ENCODE results near the gene CD82.

CD82 gene

GRCh38 chr11:44561964-44562734 lies 3.3 kb upstream of the CD82 start:
- no peak for DNase-seq

DNA sequence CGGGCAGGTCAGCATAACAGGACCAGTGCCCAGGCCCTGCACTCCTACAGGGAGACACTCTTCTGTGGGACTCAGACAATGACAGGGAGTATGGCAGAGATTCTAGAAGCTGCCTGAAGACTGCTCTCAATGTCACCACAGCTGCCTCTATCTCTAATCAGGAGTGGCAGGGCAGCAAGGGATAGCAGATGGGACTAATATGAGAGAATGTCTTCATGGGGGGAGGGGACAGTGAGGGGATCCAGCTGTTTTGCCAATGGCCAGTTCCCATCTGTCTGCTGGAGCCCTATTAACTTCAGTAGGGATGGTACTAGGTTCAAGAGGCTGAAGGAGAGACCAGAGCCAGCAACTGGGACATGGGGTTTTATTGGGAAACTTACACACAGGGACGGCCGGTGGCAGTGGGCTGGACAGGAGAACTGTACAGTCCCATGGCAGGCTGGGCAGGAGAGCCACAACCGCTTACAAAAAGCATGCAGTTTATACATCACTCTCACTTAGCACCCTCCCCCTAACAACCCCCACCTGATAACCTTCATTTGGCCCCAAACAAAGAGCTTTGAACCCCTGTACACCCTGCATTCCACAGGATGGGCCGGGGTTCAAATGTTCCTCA lies 2.5 kb upstream of the CD82 start:
- DNase-seq: no peak

- DNase-seq: no peak
Measured at GRCh38 chr11:44563711-44564110, 1.8 kb upstream of the CD82 start.

DNA sequence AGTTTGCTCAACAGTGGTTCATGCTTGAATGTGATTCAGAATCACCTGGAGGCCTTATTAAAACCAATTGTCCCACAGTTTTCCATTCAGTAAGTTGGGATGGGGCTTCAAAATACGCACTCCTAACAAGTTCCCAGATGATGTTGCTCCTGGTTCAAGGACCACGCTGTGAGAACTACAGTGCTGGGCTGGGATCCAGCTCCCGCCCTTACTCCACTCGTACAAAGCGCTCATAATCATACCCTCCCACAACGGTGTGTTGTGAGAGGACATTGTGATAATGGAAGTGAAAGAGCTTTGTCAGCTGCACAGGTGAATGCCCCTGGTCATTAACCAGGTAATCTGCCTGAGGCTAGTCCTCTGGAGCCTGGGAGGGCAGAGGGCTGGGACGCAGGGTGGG lies 1.3 kb upstream of the CD82 start:
- DNase-seq: no peak

GRCh38 chr11:44564670-44565210 lies 723 bp upstream of the CD82 start:
- DNase-seq: no peak

- DNase-seq: no peak
Measured at GRCh38 chr11:44565953-44566949, 788 bp downstream of the CD82 start.

DNA sequence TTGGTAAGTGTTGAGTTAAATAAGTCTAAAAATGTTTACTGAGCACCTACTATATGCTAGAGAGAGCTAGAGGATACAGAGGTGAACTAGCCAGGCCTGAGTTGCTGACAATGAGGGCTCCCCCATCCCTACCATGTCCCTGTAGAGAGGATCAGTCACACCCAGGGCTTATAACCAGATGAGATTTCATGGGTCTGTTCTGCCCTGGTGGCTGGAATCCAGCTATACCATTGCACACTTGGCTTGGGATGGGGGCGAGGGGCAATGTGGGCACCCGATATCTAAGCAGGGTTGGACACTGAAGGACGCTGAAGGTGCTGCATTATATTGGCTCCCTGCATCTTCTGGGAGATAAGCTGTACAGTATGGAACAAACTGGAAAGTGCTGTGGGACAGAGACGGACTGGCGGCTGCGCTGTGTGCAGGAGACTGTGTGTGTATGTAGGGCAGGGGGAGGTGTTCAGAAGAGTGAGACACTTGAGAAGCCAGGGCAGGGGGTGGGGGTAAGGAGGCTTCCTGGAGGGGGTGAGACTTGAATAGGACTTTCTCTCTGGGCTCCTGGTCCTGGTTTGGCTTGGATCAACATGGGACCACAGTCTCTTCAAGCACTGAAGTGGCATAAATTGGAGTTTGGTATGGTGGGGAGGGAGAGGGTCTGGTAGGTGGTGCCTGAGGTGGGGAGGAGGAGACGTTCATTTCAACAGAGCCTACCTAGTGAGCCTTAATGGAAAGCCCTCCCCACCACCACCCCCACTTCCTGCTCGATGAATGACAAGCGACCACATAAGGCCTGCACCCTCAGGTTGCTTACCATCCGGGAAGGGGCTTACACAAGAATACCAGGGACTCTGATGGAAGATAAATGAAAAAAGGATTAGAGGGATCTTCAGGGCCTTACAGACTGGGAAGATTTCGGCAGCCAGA lies 1.8 kb downstream of the CD82 start:
- DNase-seq: no peak

GRCh38 chr11:44567876-44568256 lies 2.4 kb downstream of the CD82 start:
- DNase-seq: no peak

DNA sequence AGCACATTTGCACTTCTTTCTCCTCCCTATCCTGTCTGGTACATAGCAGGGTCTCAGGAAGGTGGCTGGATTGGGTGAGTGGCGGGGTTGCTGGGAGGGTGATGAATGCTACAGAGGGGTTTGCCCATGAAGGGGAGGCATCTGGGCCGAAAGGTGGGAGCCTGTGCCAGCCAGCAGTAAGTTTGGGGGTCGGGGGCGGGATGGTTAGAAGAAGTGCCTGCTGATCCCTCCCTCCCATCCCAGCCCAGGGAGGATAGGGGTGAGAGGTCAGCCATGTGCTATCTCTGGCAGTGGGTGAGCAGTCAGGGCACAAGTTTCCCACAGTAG lies 2.8 kb downstream of the CD82 start:
- no peak for DNase-seq

DNA sequence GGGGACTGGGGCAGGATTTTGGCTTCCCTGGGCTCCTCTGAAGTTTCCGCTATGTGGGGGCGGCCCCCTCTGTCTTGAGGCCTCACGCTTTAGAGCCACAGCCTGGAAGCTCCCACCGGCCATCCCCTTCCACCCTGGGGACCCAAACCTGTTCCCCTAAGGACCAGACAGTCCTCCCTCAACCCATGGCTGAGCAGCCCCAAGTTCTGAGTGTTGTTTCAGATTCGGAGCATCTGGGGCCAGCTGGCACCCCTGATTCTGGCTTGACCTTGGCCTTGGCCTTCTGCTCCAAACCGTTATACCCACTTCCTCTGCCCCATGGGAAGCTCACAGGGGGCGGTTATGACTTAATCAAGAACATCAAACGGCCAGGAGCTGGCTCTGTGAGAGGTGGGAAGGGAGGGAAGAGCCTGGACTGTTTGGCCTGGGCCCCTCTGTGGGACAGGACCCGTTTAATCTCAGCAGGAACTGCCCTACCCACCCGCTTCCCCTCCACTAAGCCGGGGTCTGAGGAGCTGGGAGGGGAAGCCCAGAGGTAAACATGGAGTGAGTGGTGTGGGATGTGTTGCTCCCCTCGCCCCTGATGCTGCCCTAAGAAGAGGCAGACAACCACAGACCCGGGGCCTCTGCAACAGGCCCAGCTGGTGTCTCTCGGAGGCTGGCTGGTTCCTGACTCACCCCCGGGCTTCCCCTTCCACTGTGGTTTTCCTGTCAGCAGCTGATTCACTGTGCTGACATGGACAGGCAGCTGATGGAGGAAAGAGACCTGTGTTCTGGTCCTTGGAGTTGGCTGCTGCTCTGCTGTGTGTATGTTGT lies 3.4 kb downstream of the CD82 start:
- peak; percentile 82 for DNase-seq

GRCh38 chr11:44570411-44571155 lies 5.1 kb downstream of the CD82 start:
- DNase-seq: no peak

GRCh38 chr11:44571871-44572270 lies 6.4 kb downstream of the CD82 start:
- no peak for DNase-seq

- DNase-seq: no peak
Measured at GRCh38 chr11:44572436-44572835, 7.0 kb downstream of the CD82 start.

DNA sequence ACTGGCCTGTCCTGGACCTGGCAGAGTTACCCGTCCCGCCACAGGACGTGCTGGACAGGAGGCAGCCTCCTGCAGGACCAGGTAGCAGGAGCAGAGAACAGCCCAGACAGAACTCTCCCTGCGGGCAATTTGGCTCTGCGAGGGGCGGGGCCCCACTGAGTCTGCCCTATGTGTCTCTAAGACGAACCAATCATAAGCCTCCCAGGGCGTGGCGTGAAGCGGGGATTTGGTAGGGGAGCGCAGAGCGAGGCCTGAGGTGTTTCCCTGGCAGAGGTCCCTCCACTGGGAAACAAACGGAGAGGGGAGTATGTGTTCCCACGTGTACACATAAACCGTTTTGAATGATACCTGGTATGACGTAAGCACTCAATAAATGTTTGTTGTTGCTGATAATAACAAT lies 7.4 kb downstream of the CD82 start:
- no peak for DNase-seq

- DNase-seq: no peak
Measured at GRCh38 chr11:44573333-44573732, 7.9 kb downstream of the CD82 start.

- DNase-seq: no peak
Measured at GRCh38 chr11:44574610-44575287, 9.3 kb downstream of the CD82 start.

- DNase-seq: no peak
Measured at GRCh38 chr11:44575288-44575672, 9.8 kb downstream of the CD82 start.

DNA sequence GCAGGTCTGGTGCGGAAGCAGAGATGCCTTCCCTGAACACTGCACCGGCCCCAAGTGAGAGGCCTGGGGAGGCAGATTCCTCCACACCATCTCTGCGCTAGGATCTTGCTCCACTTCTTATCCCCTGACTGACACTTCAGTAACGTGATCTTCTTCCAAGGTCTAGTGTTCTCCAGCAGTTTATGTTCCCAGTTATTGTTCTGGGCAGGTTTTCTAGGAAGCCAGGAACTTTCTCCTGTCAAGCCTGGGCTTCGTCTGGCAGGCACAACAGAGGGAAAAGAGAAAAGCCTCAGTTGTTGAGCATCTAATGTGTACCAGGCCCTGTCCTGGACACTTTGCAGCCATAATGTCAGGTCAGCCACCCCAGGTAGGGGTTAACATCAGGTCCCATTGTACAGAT lies 10.5 kb downstream of the CD82 start:
- no peak for DNase-seq

DNA sequence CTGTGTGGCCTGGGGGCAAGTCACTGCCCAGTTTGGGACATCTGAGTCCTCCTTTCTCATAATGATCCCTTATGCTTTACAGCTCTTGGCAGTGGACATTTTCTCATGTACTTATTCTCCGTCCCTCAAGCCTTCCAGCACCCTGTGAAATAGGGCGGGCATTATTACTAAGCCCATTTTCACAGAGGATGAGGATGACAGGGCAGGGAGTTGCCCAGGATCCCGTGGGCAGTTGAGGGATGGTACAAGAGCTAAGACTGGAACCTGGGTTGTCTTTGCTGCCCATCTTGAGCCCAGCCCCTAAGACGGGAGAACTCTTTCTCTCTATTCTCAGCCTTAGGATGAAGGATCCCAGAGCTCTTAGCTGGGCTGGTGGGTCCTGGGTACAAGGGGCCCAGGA lies 11.2 kb downstream of the CD82 start:
- no peak for DNase-seq

GRCh38 chr11:44577231-44577830 lies 11.9 kb downstream of the CD82 start:
- DNase-seq: no peak
